ENCODE results near the gene RHOXF1. TPM values are rescaled to one million over a fixed set of nuclear protein-coding genes. Genes with fewer than 3 reads are reported as not detected.

Gene RHOXF1
- total RNA-seq (2021; fragmentation: NEBNext Ultra II Directional; extraction: Animal tissue kit (Norgen Biotek cat#: 25700)) (not detected in 2 replicates), polyA plus RNA-seq (2011; rRNA removed) (not detected in 2 replicates), polyA minus RNA-seq (2011; rRNA and poly(A)+ RNA removed) (not detected in 2 replicates)
- polyA plus RNA-seq (2011; cell fraction: cytosol; rRNA removed), result 0.27 TPM
- polyA plus RNA-seq (2011; cell fraction: nucleus; rRNA removed), result 1.2 TPM
- 0.35 to 0.64 TPM in 2 of 4 replicates, not detected in the others for polyA plus RNA-seq (2012, experiment 1 of 2)
- polyA plus RNA-seq (2012, experiment 2 of 2), result not detected
- 0.12 TPM for polyA plus RNA-seq (2013, experiment 1 of 2)
- 0.20 TPM for polyA plus RNA-seq (2013, experiment 2 of 2)
- not detected for polyA minus RNA-seq (2011; cell fraction: cytosol; rRNA and poly(A)+ RNA removed)
- not detected for polyA minus RNA-seq (2011; cell fraction: nucleus; rRNA and poly(A)+ RNA removed)
- long read RNA-seq, experiment 1, result 0 reads
- long read RNA-seq, experiment 2, result 0 reads

GRCh38 chrX:120115438-120115963 lies at the start of gene RHOXF1:
TSS of gene RHOXF1 (minus strand) at chrX:120115913. CDS start at chrX:120115862, 51 bp downstream.
- Histone ChIP-seq H2BK120ac (replicated peaks; ENCODE audit: low read depth, low read length) (no peak within 1 kb of the TSS), H2BK12ac (ENCODE audit: low read depth, low read length) (no peak within 1 kb of the TSS), H3K56ac (replicated peaks; ENCODE audit: insufficient read length, low read depth, low read length) (no peak within 1 kb of the TSS), H2AFZ (ENCODE audit: low read length) (no peak within 1 kb of the TSS), H3K9ac (replicated peaks in 1 of 4; ENCODE audit: extremely low read depth in 1 of 4, low read depth in 3 of 4, low read length in 3 of 4) (no peak within 1 kb of the TSS), H3K79me1 (ENCODE audit: low read depth, low read length) (no peaks in the 10 kb centered on the region), H2AK5ac (ENCODE audit: low read depth, low read length) (no peak within 1 kb of the TSS), H3K9me3 (ENCODE audit: insufficient read depth in 2 of 2, low read depth in 1 of 2, low read length in 1 of 2) (no peaks in the 10 kb centered on the region), H3K18ac (ENCODE audit: extremely low read depth, low read length) (no peak within 1 kb of the TSS), H3K23me2 (ENCODE audit: low read depth, low read length) (no peaks in the 10 kb centered on the region), H2BK20ac (ENCODE audit: low read length) (no peak within 1 kb of the TSS), H4K20me1 (replicated peaks in 1 of 2; ENCODE audit: control insufficient read depth in 1 of 2, insufficient read depth in 2 of 2, low read length in 2 of 2) (no peaks in the 10 kb centered on the region), H3K27me3 (replicated peaks in 1 of 4; ENCODE audit: control insufficient read depth in 3 of 4, extremely low read depth in 1 of 4, insufficient read depth in 3 of 4, low read length in 3 of 4) (no peaks in the 10 kb centered on the region), H2BK5ac (ENCODE audit: low read depth, low read length) (no peak within 1 kb of the TSS), H3K27ac (ENCODE audit: low read depth, low read length) (no peak within 1 kb of the TSS), H3K4me1 (replicated peaks in 1 of 4; ENCODE audit: control insufficient read depth in 3 of 4, insufficient read depth in 4 of 4, low read length in 3 of 4) (no peaks in the 10 kb centered on the region), H3K79me2 (ENCODE audit: control insufficient read depth in 1 of 2, insufficient read depth in 2 of 2, low read length in 2 of 2) (no peaks in the 10 kb centered on the region), H3K14ac (ENCODE audit: insufficient read length) (no peak within 1 kb of the TSS), H3K36me3 (ENCODE audit: control insufficient read depth in 2 of 4, insufficient read depth in 4 of 4, low read length in 3 of 4) (no peaks in the 10 kb centered on the region), H4K5ac (ENCODE audit: insufficient read length, low read depth, low read length) (no peak within 1 kb of the TSS), H3K4me2 (ENCODE audit: insufficient read depth in 1 of 2, low read depth in 2 of 2, low read length in 2 of 2) (no peak within 1 kb of the TSS), H3K4me3 (ENCODE audit: extremely low read depth in 1 of 4, insufficient read depth in 2 of 4, low read depth in 3 of 4, low read length in 4 of 4) (no peak within 1 kb of the TSS), H3K23ac (ENCODE audit: insufficient read length) (no peak within 1 kb of the TSS), H3K4ac (replicated peaks; ENCODE audit: insufficient read length, low read depth, low read length) (no peak within 1 kb of the TSS), H2BK15ac (ENCODE audit: low read length) (no peak within 1 kb of the TSS), H4K8ac (ENCODE audit: extremely low read depth, insufficient read depth, low read length) (peak within 1 kb of the TSS; percentile 51; the same call in 1 of the 2 replicates), H4K91ac (replicated peaks; ENCODE audit: insufficient read length, low read length) (no peak within 1 kb of the TSS)
- no peak for FAIRE-seq
- CTCF ChIA-PET (ENCODE audit: partially characterized antibody), result no interaction called here
- WGBS, 2 experiments (ENCODE audit: extremely low coverage in 1 of 2, insufficient coverage in 1 of 2, insufficient read length in 1 of 2, insufficient replicate concordance in 2 of 2, low coverage in 1 of 2, low lambda C conversion rate in 2 of 2, missing lambda C conversion rate in 1 of 2), result 95% methylated on average over 22 of the region's 35 CpGs; no CpG with 5 or more reads in 1 of the 2 experiments
- DNase-seq (ENCODE audit: low read depth in 1 of 2, low spot score in 2 of 2), result no peak
- POLR2A ChIA-PET (ENCODE audit: partially characterized antibody), result no interaction called here
- no peak for TF ChIP-seq CTBP2 (IDR thresholded peaks at IDR 0.05; ENCODE audit: borderline replicate concordance, insufficient read depth, insufficient read length, low read length)
- no peak for TF ChIP-seq KDM1A (IDR thresholded peaks at IDR 0.05; ENCODE audit: borderline replicate concordance, low read length)
- no peak for TF ChIP-seq CBX8 (IDR thresholded peaks at IDR 0.05; ENCODE audit: borderline replicate concordance, low read depth, low read length)
- TF ChIP-seq ATF2 (IDR thresholded peaks at IDR 0.05; ENCODE audit: low read length), result no peak
- no peak for TF ChIP-seq USF2 (IDR thresholded peaks at IDR 0.05; ENCODE audit: low read length)
- no peak for TF ChIP-seq RNF2 (IDR thresholded peaks at IDR 0.05; ENCODE audit: borderline replicate concordance, low read depth, low read length, missing control alignments, poor library complexity, severe bottlenecking)
- no peak for TF ChIP-seq TAF7 (optimal IDR thresholded peaks at IDR 0.05; ENCODE audit: borderline replicate concordance, low read depth, low read length)
